Neural progenitor cell (in vitro differentiated cells): Measurements from ENCODE around the gene WDR1. TPM values are rescaled to one million over a fixed set of nuclear protein-coding genes. Genes with fewer than 3 reads are reported as not detected.

Source experiments
- DNase-seq: peaks from one replicate; pipeline ENCODE4 v3.0.0-alpha.2; 2016; ENCODE audit warnings: low spot score
- H2AFZ ChIP-seq: fragments of 200-600 bp; sonication (generic); replicated peaks from 2 replicates; pipeline ENCODE4 v1.6.1; 2016; ENCODE audit warnings: antibody characterized with exemption
- H3F3A ChIP-seq: fragments of 200-600 bp; sonication (generic); 2 replicates; pipeline ENCODE4 v1.6.1; 2016; ENCODE audit warnings: antibody characterized with exemption, low read depth
- H3K27ac ChIP-seq: fragments of 200-600 bp; sonication (generic); 2 replicates; pipeline ENCODE4 v1.5.1; 2016; ENCODE audit warnings: mild to moderate bottlenecking
- H3K27me3 ChIP-seq: fragments of 200-600 bp; sonication (generic); 2 replicates; pipeline ENCODE4 v1.6.1; 2016; ENCODE audit warnings: mild to moderate bottlenecking, moderate library complexity
- H3K36me3 ChIP-seq: fragments of 200-600 bp; sonication (generic); 2 replicates; pipeline ENCODE4 v1.5.1; 2016
- H3K4me1 ChIP-seq: fragments of 200-600 bp; sonication (generic); 2 replicates; pipeline ENCODE4 v1.6.1; 2016; ENCODE audit warnings: mixed run types
- H3K4me2 ChIP-seq: fragments of 200-600 bp; sonication (generic); 2 replicates; pipeline ENCODE4 v1.6.1; 2016
- H3K4me3 ChIP-seq: fragments of 200-600 bp; sonication (generic); 2 replicates; pipeline ENCODE4 v1.5.1; 2016
- H3K79me2 ChIP-seq: fragments of 200-600 bp; sonication (generic); 2 replicates; pipeline ENCODE4 v1.6.1; 2016; ENCODE audit warnings: low read depth
- H3K9ac ChIP-seq: fragments of 200-600 bp; sonication (generic); 2 replicates; pipeline ENCODE4 v1.6.1; 2016
- H3K9me3 ChIP-seq: fragments of 200-600 bp; sonication (generic); 2 replicates; pipeline ENCODE4 v1.5.1; 2016; ENCODE audit warnings: low read depth
- H4K20me1 ChIP-seq: fragments of 200-600 bp; sonication (generic); 2 replicates; pipeline ENCODE4 v1.6.1; 2016; ENCODE audit warnings: low read depth
- H3K27ac Mint-ChIP-seq: 3 replicates; pipeline ENCODE4 v1.8.0; 2021; ENCODE audit warnings: mixed read lengths
- H3K27me3 Mint-ChIP-seq: 2 replicates; pipeline ENCODE4 v1.8.0; 2022; ENCODE audit warnings: low read depth, mild to moderate bottlenecking, inconsistent platforms, moderate library complexity, mixed read lengths; ENCODE audit not compliant: insufficient read depth
- H3K36me3 Mint-ChIP-seq: 3 replicates; pipeline ENCODE4 v1.8.0; 2021; ENCODE audit warnings: mixed read lengths
- H3K4me1 Mint-ChIP-seq: 3 replicates; pipeline ENCODE4 v1.8.0; 2021; ENCODE audit warnings: mixed read lengths
- H3K4me3 Mint-ChIP-seq: 3 replicates; pipeline ENCODE4 v1.8.0; 2021; ENCODE audit warnings: mild to moderate bottlenecking, moderate library complexity, mixed read lengths
- H3K9me3 Mint-ChIP-seq: 3 replicates; pipeline ENCODE4 v1.8.0; 2020; ENCODE audit warnings: mixed read lengths
- CTCF ChIP-seq: fragments of 200-600 bp; sonication (generic); IDR thresholded peaks from 2 replicates; pipeline ENCODE4 v1.5.1; 2017; ENCODE audit warnings: antibody characterized with exemption, mild to moderate bottlenecking
- EZH2 ChIP-seq: fragments of 200-600 bp; sonication (generic); IDR thresholded peaks from 2 replicates; pipeline ENCODE4 v1.6.1; 2017; ENCODE audit warnings: antibody characterized with exemption, mild to moderate bottlenecking, moderate library complexity
- EZH2phosphoT487 ChIP-seq: fragments of 200-600 bp; sonication (generic); IDR thresholded peaks from 2 replicates; pipeline ENCODE4 v1.6.1; 2017; ENCODE audit warnings: antibody characterized with exemption
- total RNA-seq: library from RNA; depleted of rRNA; stranded (reverse); fragments of >200 nt; gene quantifications from 2 replicates; pipeline ENCODE4 v1.2.3, GENCODE V29; 2015; ENCODE audit warnings: low replicate concordance

The WDR1 gene
- total RNA-seq, 1 donor from 2014 or later, result 83.1 TPM

- H3K9ac ChIP-seq, result no peak overlapping the region
- H3K36me3 Mint-ChIP-seq, result no peaks in the 10 kb centered on the region
- no peaks in the 10 kb centered on the region for H3K27me3 Mint-ChIP-seq
- H3K4me1 ChIP-seq, result peaks cover 18% of the 10 kb centered on the region
- H3K4me2 ChIP-seq, result no peak overlapping the region
- no peak overlapping the region for H3K27ac Mint-ChIP-seq
- TF ChIP-seq EZH2 (no peak), EZH2phosphoT487 (no peak), CTCF (no peak)
- H3K36me3 ChIP-seq, result no peaks in the 10 kb centered on the region
- no peak overlapping the region for H3K4me3 Mint-ChIP-seq
- H3K9me3 ChIP-seq, result no peaks in the 10 kb centered on the region
- H3K4me1 Mint-ChIP-seq, result peaks cover 24% of the 10 kb centered on the region
- H3F3A ChIP-seq, result peaks cover 28% of the 10 kb centered on the region
- H3K27ac ChIP-seq, result no peak overlapping the region
- H2AFZ ChIP-seq, result no peak overlapping the region
- peaks cover 2% of the 10 kb centered on the region for H3K9me3 Mint-ChIP-seq
- H3K27me3 ChIP-seq, result no peaks in the 10 kb centered on the region
- no peak overlapping the region for H3K4me3 ChIP-seq
- no peaks in the 10 kb centered on the region for H3K79me2 ChIP-seq
- H4K20me1 ChIP-seq, result peaks cover 6% of the 10 kb centered on the region
- DNase-seq, result no peak
These were observed 54.8 kb downstream of the WDR1 start for GRCh38 chr4:10061650-10062415.

- no peaks in the 10 kb centered on the region for H3K9me3 ChIP-seq
- H3K4me2 ChIP-seq, result no peak overlapping the region
- no peaks in the 10 kb centered on the region for H3K36me3 Mint-ChIP-seq
- DNase-seq, result no peak
- H3K4me3 Mint-ChIP-seq, result no peak overlapping the region
- no peak overlapping the region for H3K4me3 ChIP-seq
- peaks cover 3% of the 10 kb centered on the region for H3K27me3 Mint-ChIP-seq
- H3K9ac ChIP-seq, result no peak overlapping the region
- no peak overlapping the region for H3K27ac Mint-ChIP-seq
- H2AFZ ChIP-seq, result no peak overlapping the region
- TF ChIP-seq EZH2phosphoT487, result no peak
- H3K36me3 ChIP-seq, result no peaks in the 10 kb centered on the region
- H3F3A ChIP-seq, result peaks cover 9% of the 10 kb centered on the region
- H3K4me1 ChIP-seq, result peaks cover 14% of the 10 kb centered on the region
- H3K79me2 ChIP-seq, result no peaks in the 10 kb centered on the region
- H3K4me1 Mint-ChIP-seq, result peaks cover 23% of the 10 kb centered on the region
- peaks cover 2% of the 10 kb centered on the region for H3K9me3 Mint-ChIP-seq
- peaks cover 6% of the 10 kb centered on the region for H4K20me1 ChIP-seq
- no peak overlapping the region for H3K27ac ChIP-seq
- H3K27me3 ChIP-seq, result no peaks in the 10 kb centered on the region
These were observed 58.2 kb downstream of the WDR1 start for GRCh38 chr4:10058371-10058770.

- Histone ChIP-seq H3K27me3 (no peaks in the 10 kb centered on the region), H3F3A (no peaks in the 10 kb centered on the region), H3K9ac (no peak overlapping the region), H3K9me3 (no peaks in the 10 kb centered on the region), H4K20me1 (no peaks in the 10 kb centered on the region), H3K27ac (no peak overlapping the region), H3K4me2 (no peak overlapping the region), H3K4me1 (peaks cover 10% of the 10 kb centered on the region), H3K79me2 (no peaks in the 10 kb centered on the region), H3K36me3 (no peaks in the 10 kb centered on the region), H2AFZ (no peak overlapping the region), H3K4me3 (no peak overlapping the region)
- Mint-ChIP-seq H3K27ac (no peak overlapping the region), H3K4me1 (peaks cover 20% of the 10 kb centered on the region), H3K36me3 (no peaks in the 10 kb centered on the region), H3K27me3 (peaks cover 10% of the 10 kb centered on the region), H3K4me3 (no peak overlapping the region), H3K9me3 (peaks cover 2% of the 10 kb centered on the region)
- TF ChIP-seq CTCF (no peak), EZH2phosphoT487 (no peak), EZH2 (no peak)
- no peak for DNase-seq
These were observed 59.6 kb downstream of the WDR1 start for GRCh38 chr4:10057023-10057395.

GRCh38 chr4:10056334-10057022 is 60.1 kb downstream of the WDR1 start:
- peak overlapping the region; percentile 8 for H3K27ac Mint-ChIP-seq
- no peak for TF ChIP-seq EZH2phosphoT487
- TF ChIP-seq EZH2, result no peak
- no peak for TF ChIP-seq CTCF
- Histone ChIP-seq H3K4me3 (no peak overlapping the region), H3K4me2 (no peak overlapping the region), H3K9me3 (no peaks in the 10 kb centered on the region), H3K4me1 (peaks cover 14% of the 10 kb centered on the region), H3F3A (no peaks in the 10 kb centered on the region), H3K36me3 (no peaks in the 10 kb centered on the region), H3K9ac (no peak overlapping the region), H3K27me3 (no peaks in the 10 kb centered on the region), H3K27ac (no peak overlapping the region), H2AFZ (no peak overlapping the region), H3K79me2 (no peaks in the 10 kb centered on the region), H4K20me1 (no peaks in the 10 kb centered on the region)
- no peaks in the 10 kb centered on the region for H3K36me3 Mint-ChIP-seq
- H3K9me3 Mint-ChIP-seq, result peaks cover 2% of the 10 kb centered on the region
- no peak overlapping the region for H3K4me3 Mint-ChIP-seq
- no peak for DNase-seq
- peaks cover 10% of the 10 kb centered on the region for H3K27me3 Mint-ChIP-seq
- peaks cover 23% of the 10 kb centered on the region for H3K4me1 Mint-ChIP-seq
